Measurements from ENCODE around the gene PI4K2A. TPM values are rescaled to one million over a fixed set of nuclear protein-coding genes. Genes with fewer than 3 reads are reported as not detected.

PI4K2A gene
- total and polyA plus RNA-seq, 4 donors: 6.5 to 16.7 (median 12.1) TPM

DNA sequence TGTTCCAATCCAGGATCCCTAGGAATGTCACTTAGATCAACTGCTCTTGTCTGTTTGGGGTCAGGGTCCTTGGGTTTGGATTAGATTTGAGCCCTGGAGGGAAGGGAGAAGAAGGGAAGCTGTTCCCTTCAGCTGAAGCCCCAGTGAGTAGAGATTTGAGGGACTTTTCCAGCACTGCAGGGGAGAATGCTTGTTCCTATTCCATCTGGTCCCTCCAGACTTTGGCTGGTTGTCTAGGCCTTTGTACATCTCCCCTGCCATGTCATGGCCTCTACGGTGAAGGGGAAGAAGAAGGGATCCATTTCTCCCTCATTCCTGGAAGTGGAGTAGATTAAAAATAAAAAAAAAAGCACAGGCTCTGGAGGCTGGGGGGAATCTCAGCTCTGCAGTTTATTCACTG is 39.9 kb upstream of the PI4K2A start:
- no peak for DNase-seq
- intact Hi-C loops (cut with DNase I): no loop called here
- Histone ChIP-seq H3K9me3 (ENCODE audit: control insufficient read depth, low read length) (no peaks in the 10 kb centered on the region), H3K27ac (ENCODE audit: low read depth in 1 of 2, low read length in 2 of 2) (no peak overlapping the region), H3K36me3 (ENCODE audit: control insufficient read depth in 1 of 2, insufficient read depth in 2 of 2, low read length in 1 of 2) (no peaks in the 10 kb centered on the region), H3K4me3 (ENCODE audit: low read length in 2 of 2) (no peak overlapping the region), H3K27me3 (ENCODE audit: control insufficient read depth in 1 of 2, insufficient read depth in 2 of 2, low read length in 1 of 2) (no peaks in the 10 kb centered on the region), H3K4me1 (ENCODE audit: control insufficient read depth in 1 of 2, insufficient read depth in 2 of 2, low read length in 2 of 2) (no peaks in the 10 kb centered on the region)
- ATAC-seq (ENCODE audit: low FRiP score): no peak
- WGBS, 2 donors: 91 to 100% methylated on average over 1 of the region's 1 CpG

DNA sequence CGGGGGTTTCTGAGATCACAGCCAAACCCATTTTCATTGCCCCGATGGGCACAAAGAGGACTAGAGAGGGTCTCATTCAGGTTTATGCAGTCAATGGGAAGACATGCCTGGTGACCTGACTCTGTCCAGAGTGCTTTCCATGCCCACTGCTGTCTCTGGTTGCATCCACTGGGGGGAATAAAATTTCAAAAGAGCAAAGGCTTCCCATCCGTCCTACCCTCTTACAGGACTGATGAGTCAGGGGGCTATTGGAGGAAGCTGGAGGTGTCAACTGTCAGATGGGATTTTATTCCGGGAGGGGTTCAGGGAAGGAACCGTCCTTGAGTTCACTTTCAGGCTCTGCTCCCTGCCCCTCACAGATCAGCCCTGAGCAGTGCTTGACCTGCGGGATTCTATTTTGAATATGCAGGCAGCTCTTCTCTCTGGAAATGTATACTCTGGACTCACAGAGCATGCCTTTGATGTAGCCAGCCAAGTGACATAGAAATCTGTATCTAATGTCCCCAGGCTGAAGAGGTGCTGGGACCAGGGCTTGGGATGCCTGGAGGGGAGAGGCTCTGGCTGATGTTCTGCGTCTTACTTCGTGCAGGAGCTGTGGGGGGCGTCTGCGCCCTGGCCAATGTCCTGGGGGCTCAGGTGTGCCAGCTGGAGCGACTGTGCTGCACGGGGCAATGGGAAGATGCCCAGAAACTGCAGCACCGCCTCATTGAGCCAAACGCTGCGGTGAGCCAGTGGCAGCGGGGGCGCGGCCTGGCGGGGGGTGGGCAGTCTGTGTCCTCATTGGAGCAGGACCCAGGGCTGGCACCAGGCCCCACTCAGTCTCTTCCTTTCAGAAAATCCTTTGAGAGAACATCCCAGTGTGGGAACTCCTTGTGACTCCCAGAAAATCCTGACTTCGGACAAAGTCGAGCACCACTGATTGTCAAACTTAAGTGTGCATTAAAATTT is 38.9 kb upstream of the PI4K2A start:
- ATAC-seq (ENCODE audit: low FRiP score) (no peak), DNase-seq (no peak)
- Histone ChIP-seq H3K27ac (ENCODE audit: low read depth in 1 of 2, low read length in 2 of 2) (no peak overlapping the region), H3K27me3 (ENCODE audit: control insufficient read depth in 1 of 2, insufficient read depth in 2 of 2, low read length in 1 of 2) (no peaks in the 10 kb centered on the region), H3K36me3 (ENCODE audit: control insufficient read depth in 1 of 2, insufficient read depth in 2 of 2, low read length in 1 of 2) (no peaks in the 10 kb centered on the region), H3K4me1 (ENCODE audit: control insufficient read depth in 1 of 2, insufficient read depth in 2 of 2, low read length in 2 of 2) (no peaks in the 10 kb centered on the region), H3K9me3 (ENCODE audit: control insufficient read depth, low read length) (no peaks in the 10 kb centered on the region), H3K4me3 (ENCODE audit: low read length in 2 of 2) (no peak overlapping the region)
- intact Hi-C loops (cut with DNase I): no loop called here
- 50 to 53% methylated on average over 21 of the region's 21 CpGs for WGBS, 2 donors

DNA sequence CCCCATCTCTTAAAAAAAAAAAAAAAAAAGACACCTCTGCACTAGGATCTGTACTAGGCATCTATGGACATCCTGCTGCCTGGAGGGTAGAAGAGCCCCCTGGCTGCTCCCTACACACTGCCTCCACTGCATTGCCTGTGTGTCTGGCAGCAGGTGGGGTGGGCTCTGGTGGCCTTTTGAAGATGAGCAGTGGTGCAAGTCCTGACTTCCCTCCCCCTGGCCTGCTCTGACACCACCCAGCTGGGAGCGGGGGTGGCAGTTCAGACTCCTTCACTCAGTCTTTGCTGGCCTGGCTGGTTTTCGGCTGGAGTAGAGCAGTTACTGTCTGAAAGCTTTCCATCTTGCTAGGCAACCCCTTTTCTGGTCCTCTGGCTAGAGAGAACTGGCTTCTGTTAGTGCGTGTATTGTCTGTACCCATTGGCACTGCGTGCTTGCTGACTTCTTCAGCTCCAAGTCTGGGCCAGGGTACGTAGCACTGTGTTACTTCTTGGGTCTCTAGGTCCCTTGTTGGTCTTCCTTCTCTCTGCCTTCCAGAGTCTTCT is 33.3 kb upstream of the PI4K2A start:
- H3K27me3 ChIP-seq (ENCODE audit: control insufficient read depth in 1 of 2, insufficient read depth in 2 of 2, low read length in 1 of 2): no peaks in the 10 kb centered on the region
- H3K4me3 ChIP-seq (ENCODE audit: low read length in 2 of 2): no peak overlapping the region
- H3K4me1 ChIP-seq (ENCODE audit: control insufficient read depth in 1 of 2, insufficient read depth in 2 of 2, low read length in 2 of 2): peaks cover 0 to 6% of the 10 kb centered on the region in 2 donors
- no peak for DNase-seq
- H3K27ac ChIP-seq (ENCODE audit: low read depth in 1 of 2, low read length in 2 of 2): no peak overlapping the region
- intact Hi-C loops (cut with DNase I): no loop called here
- ATAC-seq (ENCODE audit: low FRiP score): no peak
- WGBS, 2 donors: 94% methylated on average over 5 of the region's 5 CpGs
- H3K36me3 ChIP-seq (ENCODE audit: control insufficient read depth in 1 of 2, insufficient read depth in 2 of 2, low read length in 1 of 2): no peaks in the 10 kb centered on the region
- no peaks in the 10 kb centered on the region for H3K9me3 ChIP-seq (ENCODE audit: control insufficient read depth, low read length)

DNA sequence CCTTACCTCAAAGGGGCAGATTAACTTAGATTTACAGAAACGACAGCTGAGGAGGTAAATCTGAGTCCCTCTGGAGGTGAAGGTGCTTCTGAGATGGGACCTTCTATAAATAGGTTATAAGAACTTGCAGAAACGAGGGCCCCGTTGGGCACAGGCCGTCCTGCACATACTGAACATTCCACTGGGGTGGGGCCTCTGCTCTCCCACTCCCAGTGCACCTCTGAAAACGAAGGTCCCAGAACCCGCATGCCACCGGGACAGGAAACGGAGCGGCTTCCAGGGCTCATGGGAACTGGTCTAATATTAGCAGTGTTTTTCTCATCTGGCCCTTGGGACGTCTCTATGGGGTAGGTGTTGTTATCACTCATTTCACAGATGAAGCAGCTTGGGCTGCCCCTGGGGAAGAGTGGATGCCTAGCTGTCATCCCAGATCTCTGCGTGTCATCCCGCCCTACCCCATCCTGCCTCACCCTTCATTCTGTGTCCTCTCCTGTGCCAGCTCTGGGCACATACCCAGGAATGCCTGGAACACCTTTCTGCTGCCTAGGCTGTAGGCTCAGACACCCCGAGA is 31.4 kb upstream of the PI4K2A start:
- no peaks in the 10 kb centered on the region for H3K36me3 ChIP-seq (ENCODE audit: control insufficient read depth in 1 of 2, insufficient read depth in 2 of 2, low read length in 1 of 2)
- peak overlapping the region in 1 of 2 donors; percentile 64 for H3K27ac ChIP-seq (ENCODE audit: low read depth in 1 of 2, low read length in 2 of 2)
- no peak overlapping the region for H3K4me3 ChIP-seq (ENCODE audit: low read length in 2 of 2)
- DNase-seq (no peak), ATAC-seq (ENCODE audit: low FRiP score) (peak; percentile 37)
- H3K4me1 ChIP-seq (ENCODE audit: control insufficient read depth in 1 of 2, insufficient read depth in 2 of 2, low read length in 2 of 2): peaks cover 0 to 6% of the 10 kb centered on the region in 2 donors
- intact Hi-C loops (cut with DNase I): no loop called here
- H3K27me3 ChIP-seq (ENCODE audit: control insufficient read depth in 1 of 2, insufficient read depth in 2 of 2, low read length in 1 of 2): no peaks in the 10 kb centered on the region
- H3K9me3 ChIP-seq (ENCODE audit: control insufficient read depth, low read length): no peaks in the 10 kb centered on the region
- 26% methylated on average over 13 of the region's 13 CpGs for whole genome bisulfite sequencing, 2 donors

DNA sequence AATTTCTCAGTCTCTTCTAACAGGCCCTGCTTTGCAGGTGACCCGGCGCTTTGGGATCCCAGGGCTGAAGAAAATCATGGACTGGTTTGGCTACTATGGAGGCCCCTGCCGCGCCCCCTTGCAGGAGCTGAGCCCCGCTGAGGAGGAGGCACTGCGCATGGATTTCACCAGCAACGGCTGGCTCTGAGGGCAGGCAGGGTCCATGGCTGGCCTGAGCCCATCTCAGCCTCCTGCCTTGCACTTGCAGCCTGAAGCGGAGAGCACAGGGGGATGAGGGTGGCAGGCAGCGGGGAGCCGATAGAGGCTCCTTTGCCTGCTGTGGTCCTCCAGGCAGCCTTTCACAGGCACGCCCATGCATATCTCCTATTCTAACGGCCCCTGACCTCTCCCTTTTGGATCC is 29.0 kb upstream of the PI4K2A start:
- WGBS, 2 donors: 91 to 94% methylated on average over 12 of the region's 12 CpGs
- H3K4me1 ChIP-seq (ENCODE audit: control insufficient read depth in 1 of 2, insufficient read depth in 2 of 2, low read length in 2 of 2): peaks cover 0 to 6% of the 10 kb centered on the region in 2 donors
- peak; percentile 27 for ATAC-seq (ENCODE audit: low FRiP score)
- no peak overlapping the region for H3K4me3 ChIP-seq (ENCODE audit: low read length in 2 of 2)
- H3K27me3 ChIP-seq (ENCODE audit: control insufficient read depth in 1 of 2, insufficient read depth in 2 of 2, low read length in 1 of 2): no peaks in the 10 kb centered on the region
- no peak overlapping the region for H3K27ac ChIP-seq (ENCODE audit: low read depth in 1 of 2, low read length in 2 of 2)
- no peaks in the 10 kb centered on the region for H3K9me3 ChIP-seq (ENCODE audit: control insufficient read depth, low read length)
- intact Hi-C loops (cut with DNase I): loop anchor here (1.0 to 5.0 kb wide), 3 partner anchors 39 to 149 kb away; partner anchors contain the start of gene ANKRD2 (in 2 of the 2)
- H3K36me3 ChIP-seq (ENCODE audit: control insufficient read depth in 1 of 2, insufficient read depth in 2 of 2, low read length in 1 of 2): no peaks in the 10 kb centered on the region
- no peak for DNase-seq

DNA sequence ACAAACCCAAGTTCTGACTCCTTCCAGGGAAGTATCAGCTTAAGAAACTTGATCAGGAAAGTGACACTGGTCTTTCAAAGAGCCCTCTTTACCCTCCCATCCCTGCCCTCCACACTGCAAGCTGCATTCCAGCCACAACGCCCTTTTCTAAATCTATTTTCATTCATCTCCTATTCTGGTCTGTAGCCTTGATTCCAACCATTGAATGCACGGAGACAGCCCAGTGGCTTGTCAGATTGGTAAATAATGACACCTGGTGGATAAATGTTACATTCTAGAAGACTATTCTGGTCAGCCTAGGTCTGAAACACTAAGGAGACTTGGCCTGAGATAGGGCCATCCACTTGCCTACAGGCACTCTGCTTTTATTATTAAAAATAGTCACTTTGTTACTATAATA is 28.1 kb upstream of the PI4K2A start:
- no peaks in the 10 kb centered on the region for H3K27me3 ChIP-seq (ENCODE audit: control insufficient read depth in 1 of 2, insufficient read depth in 2 of 2, low read length in 1 of 2)
- DNase-seq (no peak), ATAC-seq (ENCODE audit: low FRiP score) (peak; percentile 72)
- H3K4me3 ChIP-seq (ENCODE audit: low read length in 2 of 2): no peak overlapping the region
- WGBS, 2 donors: 3 to 7% methylated on average over 2 of the region's 2 CpGs
- no peak overlapping the region for H3K27ac ChIP-seq (ENCODE audit: low read depth in 1 of 2, low read length in 2 of 2)
- no peaks in the 10 kb centered on the region for H3K9me3 ChIP-seq (ENCODE audit: control insufficient read depth, low read length)
- intact Hi-C loops (cut with DNase I): loop anchor here in 1 of 2 donors (5.0 kb wide), 1 partner anchor 150 kb away; no protein-coding TSS in a partner anchor
- H3K4me1 ChIP-seq (ENCODE audit: control insufficient read depth in 1 of 2, insufficient read depth in 2 of 2, low read length in 2 of 2): peaks cover 0 to 6% of the 10 kb centered on the region in 2 donors
- H3K36me3 ChIP-seq (ENCODE audit: control insufficient read depth in 1 of 2, insufficient read depth in 2 of 2, low read length in 1 of 2): no peaks in the 10 kb centered on the region

DNA sequence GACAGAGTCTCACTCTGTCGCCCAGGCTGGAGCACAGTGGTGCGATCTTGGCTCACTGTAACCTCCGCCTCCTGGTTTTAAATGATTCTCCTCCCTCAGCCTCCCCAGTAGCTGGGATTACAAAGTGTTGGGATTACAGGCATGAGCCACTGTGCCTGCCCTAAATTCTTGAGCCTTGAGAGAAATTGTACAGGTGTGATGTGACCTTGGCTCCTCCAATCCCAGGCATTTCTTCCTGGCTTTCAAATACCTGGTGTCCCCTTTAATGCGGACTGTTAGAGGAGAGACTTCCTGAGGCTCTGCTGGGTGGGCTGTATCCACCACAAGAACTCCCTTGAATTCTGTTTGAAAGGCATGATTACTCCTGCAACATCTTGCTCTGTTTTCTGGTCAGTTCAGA is 22.2 kb upstream of the PI4K2A start:
- H3K27ac ChIP-seq (ENCODE audit: low read depth in 1 of 2, low read length in 2 of 2): no peak overlapping the region
- no peaks in the 10 kb centered on the region for H3K27me3 ChIP-seq (ENCODE audit: control insufficient read depth in 1 of 2, insufficient read depth in 2 of 2, low read length in 1 of 2)
- H3K36me3 ChIP-seq (ENCODE audit: control insufficient read depth in 1 of 2, insufficient read depth in 2 of 2, low read length in 1 of 2): no peaks in the 10 kb centered on the region
- intact Hi-C loops (cut with DNase I): no loop called here
- H3K4me3 ChIP-seq (ENCODE audit: low read length in 2 of 2): no peak overlapping the region
- no peaks in the 10 kb centered on the region for H3K9me3 ChIP-seq (ENCODE audit: control insufficient read depth, low read length)
- no peaks in the 10 kb centered on the region for H3K4me1 ChIP-seq (ENCODE audit: control insufficient read depth in 1 of 2, insufficient read depth in 2 of 2, low read length in 2 of 2)
- DNase-seq: no peak
- no peak for ATAC-seq (ENCODE audit: low FRiP score)
- 75 to 90% methylated on average over 4 of the region's 4 CpGs for WGBS, 2 donors

DNA sequence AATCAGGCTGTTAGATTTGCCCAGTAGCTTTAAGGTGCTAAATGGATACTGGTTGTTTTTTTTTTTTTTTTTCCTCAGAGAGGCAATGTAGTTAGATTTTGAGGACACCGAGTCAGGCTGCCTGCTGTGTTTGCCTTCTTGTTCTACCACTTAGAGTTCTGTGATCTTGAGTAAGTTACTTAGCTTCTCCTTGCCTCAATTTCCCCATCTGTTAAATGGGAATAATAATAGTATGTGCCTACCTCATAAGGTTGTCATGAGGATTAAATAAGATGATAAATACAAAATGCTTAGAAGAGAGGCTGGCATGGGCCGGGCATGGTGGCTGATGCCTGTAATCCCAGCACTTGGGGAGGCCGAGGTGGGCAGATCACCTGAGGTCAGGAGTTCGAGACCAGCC is 21.7 kb upstream of the PI4K2A start:
- Histone ChIP-seq H3K27me3 (ENCODE audit: control insufficient read depth in 1 of 2, insufficient read depth in 2 of 2, low read length in 1 of 2) (no peaks in the 10 kb centered on the region), H3K27ac (ENCODE audit: low read depth in 1 of 2, low read length in 2 of 2) (no peak overlapping the region), H3K4me1 (ENCODE audit: control insufficient read depth in 1 of 2, insufficient read depth in 2 of 2, low read length in 2 of 2) (no peaks in the 10 kb centered on the region), H3K4me3 (ENCODE audit: low read length in 2 of 2) (no peak overlapping the region), H3K9me3 (ENCODE audit: control insufficient read depth, low read length) (no peaks in the 10 kb centered on the region), H3K36me3 (ENCODE audit: control insufficient read depth in 1 of 2, insufficient read depth in 2 of 2, low read length in 1 of 2) (no peaks in the 10 kb centered on the region)
- no peak for DNase-seq
- WGBS, 2 donors: 97 to 100% methylated on average over 3 to 4 of the region's 4 CpGs
- intact Hi-C loops (cut with DNase I): no loop called here
- no peak for ATAC-seq (ENCODE audit: low FRiP score)

Measured in aorta (tissue), 5 donors.